Measurements from ENCODE around the gene GNG7.
"Not testable (repeated sequence)": the region's sequence is repeated elsewhere in the genome, so short reads cannot be mapped to it uniquely, and the experiment has no call there.

Gene GNG7

GRCh38 chr19:2540646-2541454 lies 161.6 kb downstream of the GNG7 start:
- no peak for DNase-seq (ENCODE audit: low read depth in 2 of 3, low spot score in 1 of 3)

DNA sequence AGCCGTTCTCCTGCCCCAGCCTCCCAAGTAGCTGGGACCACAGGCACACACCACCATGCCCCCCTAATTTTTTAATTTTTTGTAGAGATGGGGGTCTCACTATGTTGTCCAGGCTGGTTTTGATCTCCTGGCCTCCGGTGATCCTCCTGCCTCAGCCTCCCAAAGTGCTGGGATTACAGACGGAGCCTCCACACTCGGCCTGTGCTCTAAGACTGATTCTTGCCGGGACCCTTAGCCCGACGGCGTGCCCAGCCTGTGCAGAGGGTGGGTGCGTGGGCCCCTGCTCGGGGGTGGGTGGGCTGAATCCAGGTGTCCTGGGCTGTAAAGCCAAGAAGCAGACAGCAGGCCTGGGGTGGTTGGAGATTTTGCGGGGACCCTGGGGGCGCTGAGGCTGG lies 162.2 kb downstream of the GNG7 start:
- no peak for DNase-seq (ENCODE audit: low read depth in 2 of 3, low spot score in 1 of 3)

GRCh38 chr19:2538096-2538757 lies 164.3 kb downstream of the GNG7 start:
- no peak for DNase-seq (ENCODE audit: low read depth in 2 of 3, low spot score in 1 of 3)

GRCh38 chr19:2537584-2537983 lies 164.9 kb downstream of the GNG7 start:
- peak in 1 of 3 donors; percentile 45 for DNase-seq (ENCODE audit: low read depth in 2 of 3, low spot score in 1 of 3)

DNA sequence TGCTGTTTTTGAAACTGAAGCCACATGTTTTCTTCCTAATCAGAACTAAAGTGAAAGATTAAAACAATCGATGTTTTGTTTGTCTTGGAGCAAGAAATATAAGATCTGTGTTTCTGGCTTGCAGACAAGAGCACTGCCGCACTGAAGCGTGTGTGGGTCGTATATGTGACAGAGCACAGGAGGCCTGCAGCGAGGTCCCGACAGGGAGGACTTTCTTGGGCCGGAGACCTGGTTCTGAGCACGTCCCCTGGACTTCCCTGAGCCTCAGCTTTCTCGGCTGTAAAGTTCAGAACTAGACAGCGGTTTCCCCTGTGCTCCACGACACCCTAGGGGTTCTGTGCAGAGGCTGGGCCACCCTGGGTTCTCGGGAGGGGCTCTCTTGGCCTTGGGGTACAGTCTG lies 166.0 kb downstream of the GNG7 start:
- DNase-seq (ENCODE audit: low read depth in 2 of 3, low spot score in 1 of 3) = no peak

DNA sequence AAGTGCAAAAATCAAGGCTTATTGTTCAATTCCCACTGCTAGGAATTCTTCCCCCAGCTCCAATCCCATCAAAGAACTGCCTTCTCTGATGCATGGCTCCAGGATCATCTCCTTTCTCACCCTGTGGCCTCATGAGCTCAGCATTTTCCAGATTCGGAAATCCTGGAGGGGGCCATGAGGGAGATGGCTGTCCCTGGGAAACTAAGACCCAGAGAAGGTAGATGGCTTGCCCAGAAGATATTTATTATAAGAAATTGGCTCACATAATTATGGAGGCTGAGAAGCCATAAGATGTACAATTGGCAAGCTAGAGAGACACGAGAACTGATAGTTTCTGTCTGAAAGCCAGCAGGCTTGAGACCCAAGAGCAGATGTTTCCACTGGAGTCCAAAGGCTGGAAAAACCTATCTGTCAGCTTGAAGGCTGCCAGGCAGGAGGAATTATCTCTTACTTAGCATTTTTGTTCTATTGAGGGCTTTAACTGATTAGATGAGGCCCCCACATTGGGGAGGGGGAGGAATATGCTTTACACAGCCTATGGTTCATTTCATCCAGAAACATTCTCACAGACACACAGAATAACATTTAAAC lies 168.0 kb downstream of the GNG7 start:
- no peak for DNase-seq (ENCODE audit: low read depth in 2 of 3, low spot score in 1 of 3)

GRCh38 chr19:2533686-2534422 lies 168.6 kb downstream of the GNG7 start:
- DNase-seq (ENCODE audit: low read depth in 2 of 3, low spot score in 1 of 3) = no peak

- no peak for DNase-seq (ENCODE audit: low read depth in 2 of 3, low spot score in 1 of 3)
These were observed 169.4 kb downstream of the GNG7 start for GRCh38 chr19:2533072-2533425.

GRCh38 chr19:2532252-2533071 lies 170.0 kb downstream of the GNG7 start:
- DNase-seq (ENCODE audit: low read depth in 2 of 3, low spot score in 1 of 3) = no peak

DNA sequence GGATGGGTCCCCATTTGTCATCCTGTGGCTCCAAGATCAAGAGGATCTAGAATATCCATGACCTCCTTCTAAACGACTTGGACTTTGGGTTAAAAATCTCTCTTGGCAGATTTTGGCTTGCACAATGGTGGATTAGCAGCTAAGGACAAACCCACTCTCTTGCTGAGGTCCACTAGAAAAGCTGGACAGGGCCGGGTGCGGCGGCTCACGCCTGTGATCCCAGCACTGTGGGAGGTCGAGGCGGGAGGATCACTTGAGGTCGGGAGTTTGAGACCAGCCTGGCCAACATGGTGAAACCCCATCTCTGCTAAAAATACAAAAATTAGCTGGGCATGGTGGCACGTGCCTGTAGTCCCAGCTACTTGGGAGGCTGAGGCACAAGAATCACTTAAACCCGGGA lies 172.6 kb downstream of the GNG7 start:
- DNase-seq (ENCODE audit: low read depth in 2 of 3, low spot score in 1 of 3) = not testable (repeated sequence)

DNA sequence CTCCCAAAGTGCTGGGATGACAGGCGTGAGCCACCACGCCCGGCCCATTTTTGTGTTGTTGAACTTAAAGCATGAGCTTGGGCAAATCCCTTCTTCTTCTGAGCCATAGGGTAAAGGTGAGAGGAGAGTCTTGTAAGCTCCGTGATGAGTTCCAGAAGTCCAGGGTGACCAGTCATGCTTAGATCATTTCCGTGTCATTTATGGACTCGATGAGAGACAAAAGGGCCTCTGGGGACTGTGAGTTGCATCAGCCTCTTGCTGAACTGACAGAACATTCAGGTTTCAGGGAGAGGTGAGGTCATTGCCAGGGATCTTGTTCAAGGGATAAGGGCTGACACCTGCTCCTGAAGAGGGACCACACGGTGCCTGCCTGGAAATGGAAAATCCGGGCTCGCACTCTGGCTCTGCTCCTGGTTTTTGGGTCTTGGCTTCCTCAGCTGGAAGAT lies 173.0 kb downstream of the GNG7 start:
- DNase-seq (ENCODE audit: low read depth in 2 of 3, low spot score in 1 of 3) = no peak

GRCh38 chr19:2528675-2529101 lies 173.8 kb downstream of the GNG7 start:
- no peak for DNase-seq (ENCODE audit: low read depth in 2 of 3, low spot score in 1 of 3)

DNA sequence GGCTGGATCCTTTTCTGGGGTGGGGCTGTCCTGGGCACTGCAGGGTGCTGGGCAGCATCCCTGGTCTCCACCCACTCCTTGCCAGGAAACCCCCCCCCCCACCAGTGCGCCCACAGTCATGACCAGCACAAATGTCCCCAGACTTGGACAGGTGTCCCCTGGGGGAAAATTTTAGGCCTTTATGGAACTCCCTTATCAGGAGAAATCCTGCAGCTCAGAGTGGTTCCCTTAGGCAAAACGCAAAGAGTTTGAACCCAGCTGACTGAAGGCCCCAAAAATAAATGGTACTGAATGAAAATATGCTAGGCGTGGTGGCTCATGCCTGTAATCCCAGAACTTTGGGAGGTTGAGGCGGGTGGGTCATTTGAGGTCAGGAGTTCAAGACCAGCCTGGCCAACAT lies 174.8 kb downstream of the GNG7 start:
- DNase-seq (ENCODE audit: low read depth in 2 of 3, low spot score in 1 of 3) = no peak

GRCh38 chr19:2527171-2527570 lies 175.3 kb downstream of the GNG7 start:
- DNase-seq (ENCODE audit: low read depth in 2 of 3, low spot score in 1 of 3) = no peak

DNA sequence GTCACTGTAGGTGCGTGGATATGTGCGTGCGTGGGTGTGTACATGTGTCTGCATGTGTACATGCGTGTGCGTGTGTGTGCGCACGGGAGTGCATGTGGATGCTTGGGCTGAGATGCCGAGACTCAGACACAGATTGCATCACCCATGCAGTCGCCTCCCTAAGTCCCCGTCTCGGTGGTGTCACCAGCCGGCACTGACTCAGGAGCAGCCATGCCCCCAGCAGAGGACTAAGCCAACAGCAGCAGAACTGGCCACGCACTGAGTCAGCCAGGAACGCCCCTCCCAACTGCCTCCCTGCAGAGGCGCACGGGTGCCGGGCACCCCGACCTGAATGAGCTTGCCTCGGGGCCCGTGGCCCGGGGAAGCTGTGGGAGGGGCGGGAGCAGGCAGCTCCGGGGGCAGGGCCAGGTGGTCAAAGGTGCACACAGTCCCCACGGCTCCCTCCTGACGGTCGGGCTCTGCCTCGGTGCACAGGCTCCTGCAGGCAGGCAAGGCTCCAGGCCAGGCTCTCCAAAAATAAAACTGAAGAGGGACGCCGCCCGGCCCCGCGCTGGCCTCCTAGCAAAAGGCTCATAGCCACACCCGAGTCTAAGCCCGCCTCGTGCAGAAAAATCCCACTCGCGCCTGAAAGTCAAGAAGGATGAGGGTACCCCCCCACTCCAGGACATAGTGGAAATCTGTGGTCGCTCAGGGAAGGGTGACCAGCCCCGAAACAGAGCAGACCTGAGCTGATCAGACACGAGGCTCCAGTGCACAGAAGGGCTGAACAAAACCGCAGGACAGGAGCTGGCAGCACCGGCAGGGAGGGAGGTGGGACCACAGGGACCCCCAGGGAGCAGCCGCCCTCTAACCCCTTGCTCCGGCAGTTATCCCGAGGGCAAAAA lies 177.4 kb downstream of the GNG7 start:
- no peak for DNase-seq (ENCODE audit: low read depth in 2 of 3, low spot score in 1 of 3)

DNA sequence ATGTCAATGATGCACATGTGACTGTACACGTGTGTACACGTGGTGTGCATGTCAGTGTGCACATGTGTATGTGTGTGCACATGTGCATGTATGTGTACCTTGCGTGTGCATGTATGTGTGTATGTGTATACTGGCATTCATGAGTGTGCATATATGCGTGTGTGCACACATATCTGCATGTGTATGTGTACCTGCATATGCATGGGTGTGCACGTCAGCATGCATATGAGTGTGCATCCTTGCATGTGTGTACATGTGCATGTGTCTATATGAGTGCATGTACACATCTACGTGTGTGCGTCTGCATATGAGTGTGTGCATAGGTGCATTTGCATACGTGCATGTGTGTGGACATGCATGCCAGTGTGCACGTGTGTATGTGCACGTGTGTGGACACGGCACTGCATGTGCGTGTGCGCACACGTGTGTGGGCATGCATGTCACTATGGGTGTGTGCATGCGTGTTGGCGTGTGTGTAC lies 178.1 kb downstream of the GNG7 start:
- no peak for DNase-seq (ENCODE audit: low read depth in 2 of 3, low spot score in 1 of 3)

- DNase-seq (ENCODE audit: low read depth in 2 of 3, low spot score in 1 of 3) = no peak
These were observed 178.7 kb downstream of the GNG7 start for GRCh38 chr19:2523630-2524311.

DNA sequence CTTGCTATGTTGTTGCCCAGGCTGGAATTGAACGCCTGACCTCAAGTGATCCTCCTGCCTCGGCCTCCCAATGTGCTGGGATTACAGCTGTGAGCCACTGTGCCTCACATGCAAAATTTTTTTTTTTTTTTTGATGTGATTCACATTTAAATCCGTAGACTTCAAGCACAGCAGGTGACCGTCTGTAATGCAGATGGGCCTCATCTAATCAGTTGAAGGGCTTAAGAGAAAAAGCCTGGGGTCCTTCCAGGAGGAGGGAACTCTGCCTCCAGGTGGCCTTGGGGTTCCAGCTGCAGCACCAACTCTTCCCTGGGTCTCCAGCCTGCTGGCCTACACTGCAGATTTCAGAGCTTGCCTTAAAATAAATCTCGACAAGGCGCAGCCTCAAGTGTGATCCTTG lies 183.0 kb downstream of the GNG7 start:
- DNase-seq (ENCODE audit: low read depth in 2 of 3, low spot score in 1 of 3) = no peak

- not testable (repeated sequence) for DNase-seq (ENCODE audit: low read depth in 2 of 3, low spot score in 1 of 3)
These were observed 183.6 kb downstream of the GNG7 start for GRCh38 chr19:2518856-2519255.
